Measurements from ENCODE around the gene GOLGA6L4. TPM values are rescaled to one million over a fixed set of nuclear protein-coding genes. Genes with fewer than 3 reads are reported as not detected.
A peak's percentile ranks its signal among the peaks of the same experiment; 100 is the strongest.
"Not testable (repeated sequence)": the region's sequence is repeated elsewhere in the genome, so short reads cannot be mapped to it uniquely, and the experiment has no call there.

Gene GOLGA6L4
- total RNA-seq (2022) (2.0 and 3.2 TPM in 2 replicates), Bru-seq, nascent RNA (percentile 11 among the genes with signal in this experiment), BruChase-seq, experiment 1, labeled RNA remaining after a 6-hour chase (percentile 18 among the genes with signal in this experiment), BruChase-seq, experiment 2, labeled RNA remaining after a 2-hour chase (percentile 17 among the genes with signal in this experiment)
- long read RNA-seq, result 0 reads

GRCh38 chr15:84235573-84235972 lies at the start of gene GOLGA6L4:
TSS of gene GOLGA6L4 (plus strand) at chr15:84235773. CDS start at chr15:84235835, 62 bp downstream.
- DNase-seq; H3K27me3 Mint-ChIP-seq (ENCODE audit: unreplicated experiment); CTCF ChIA-PET; H3K9me3 Mint-ChIP-seq (ENCODE audit: low read depth, unreplicated experiment); H3K36me3 Mint-ChIP-seq (ENCODE audit: insufficient read depth, unreplicated experiment); BruUV-seq (replicated peaks); H3K4me1 Mint-ChIP-seq (ENCODE audit: low read depth, unreplicated experiment); intact Hi-C loops (cut with micrococcal nuclease; ENCODE audit: unreplicated experiment); H3K27ac Mint-ChIP-seq (ENCODE audit: unreplicated experiment); H3K4me3 Mint-ChIP-seq (ENCODE audit: low read depth, unreplicated experiment): not testable (repeated sequence)

- CTCF ChIA-PET; H3K4me1 Mint-ChIP-seq (ENCODE audit: low read depth, unreplicated experiment); DNase-seq; intact Hi-C loops (cut with micrococcal nuclease; ENCODE audit: unreplicated experiment); H3K9me3 Mint-ChIP-seq (ENCODE audit: low read depth, unreplicated experiment); H3K36me3 Mint-ChIP-seq (ENCODE audit: insufficient read depth, unreplicated experiment); BruUV-seq (replicated peaks); H3K27me3 Mint-ChIP-seq (ENCODE audit: unreplicated experiment); H3K4me3 Mint-ChIP-seq (ENCODE audit: low read depth, unreplicated experiment); H3K27ac Mint-ChIP-seq (ENCODE audit: unreplicated experiment): not testable (repeated sequence)
These were observed 42.6 kb upstream of the GOLGA6L4 start for GRCh38 chr15:84192982-84193381.

- H3K9me3 Mint-ChIP-seq (ENCODE audit: low read depth, unreplicated experiment); H3K4me3 Mint-ChIP-seq (ENCODE audit: low read depth, unreplicated experiment); H3K27me3 Mint-ChIP-seq (ENCODE audit: unreplicated experiment); BruUV-seq (replicated peaks); H3K36me3 Mint-ChIP-seq (ENCODE audit: insufficient read depth, unreplicated experiment); H3K27ac Mint-ChIP-seq (ENCODE audit: unreplicated experiment); intact Hi-C loops (cut with micrococcal nuclease; ENCODE audit: unreplicated experiment); H3K4me1 Mint-ChIP-seq (ENCODE audit: low read depth, unreplicated experiment); CTCF ChIA-PET; DNase-seq: not testable (repeated sequence)
These were observed 40.0 kb upstream of the GOLGA6L4 start for GRCh38 chr15:84195603-84196002.

- H3K4me3 Mint-ChIP-seq (ENCODE audit: low read depth, unreplicated experiment); H3K4me1 Mint-ChIP-seq (ENCODE audit: low read depth, unreplicated experiment); H3K27me3 Mint-ChIP-seq (ENCODE audit: unreplicated experiment); CTCF ChIA-PET; H3K9me3 Mint-ChIP-seq (ENCODE audit: low read depth, unreplicated experiment); BruUV-seq (replicated peaks); DNase-seq; H3K27ac Mint-ChIP-seq (ENCODE audit: unreplicated experiment); intact Hi-C loops (cut with micrococcal nuclease; ENCODE audit: unreplicated experiment); H3K36me3 Mint-ChIP-seq (ENCODE audit: insufficient read depth, unreplicated experiment): not testable (repeated sequence)
These were observed 38.9 kb upstream of the GOLGA6L4 start for GRCh38 chr15:84196530-84197188.

GRCh38 chr15:84199865-84200264 lies 35.7 kb upstream of the GOLGA6L4 start:
- BruUV-seq (replicated peaks); H3K27ac Mint-ChIP-seq (ENCODE audit: unreplicated experiment); CTCF ChIA-PET; H3K4me3 Mint-ChIP-seq (ENCODE audit: low read depth, unreplicated experiment); H3K36me3 Mint-ChIP-seq (ENCODE audit: insufficient read depth, unreplicated experiment); H3K4me1 Mint-ChIP-seq (ENCODE audit: low read depth, unreplicated experiment); H3K9me3 Mint-ChIP-seq (ENCODE audit: low read depth, unreplicated experiment); intact Hi-C loops (cut with micrococcal nuclease; ENCODE audit: unreplicated experiment); DNase-seq; H3K27me3 Mint-ChIP-seq (ENCODE audit: unreplicated experiment): not testable (repeated sequence)

GRCh38 chr15:84246441-84246840 lies 10.9 kb downstream of the GOLGA6L4 start:
- TF ChIP-seq CTCF (IDR thresholded peaks at IDR 0.05; ENCODE audit: unreplicated experiment), result peak; percentile 50
- H3K27me3 Mint-ChIP-seq (ENCODE audit: unreplicated experiment); H3K4me1 Mint-ChIP-seq (ENCODE audit: low read depth, unreplicated experiment); H3K27ac Mint-ChIP-seq (ENCODE audit: unreplicated experiment); H3K9me3 Mint-ChIP-seq (ENCODE audit: low read depth, unreplicated experiment); H3K36me3 Mint-ChIP-seq (ENCODE audit: insufficient read depth, unreplicated experiment); BruUV-seq (replicated peaks); CTCF ChIA-PET; intact Hi-C loops (cut with micrococcal nuclease; ENCODE audit: unreplicated experiment): not testable (repeated sequence)
- peak overlapping the region; percentile 54 for H3K4me3 Mint-ChIP-seq (ENCODE audit: low read depth, unreplicated experiment)
- peak; percentile 14 for DNase-seq

Data from Calu3 (cell line).